PFSK-1 (cell line): Measurements from ENCODE around the gene MFSD2B.

Source experiments
- FOXP2 ChIP-seq: optimal IDR thresholded peaks from 2 replicates; pipeline ENCODE3; 2011; ENCODE audit warnings: borderline replicate concordance, control low read depth, inconsistent platforms; ENCODE audit not compliant: insufficient read depth; ENCODE audit errors: extremely low read length, extremely low read depth
- POLR2AphosphoS5 ChIP-seq: IDR thresholded peaks from 2 replicates; pipeline ENCODE4 v1.6.1; 2012; ENCODE audit warnings: low read depth, mild to moderate bottlenecking, control low read depth, low read length, moderate library complexity
- SIN3A ChIP-seq: IDR thresholded peaks from 2 replicates; pipeline ENCODE4 v1.6.1; 2012; ENCODE audit warnings: mild to moderate bottlenecking, low read length, moderate library complexity, borderline replicate concordance; ENCODE audit not compliant: insufficient read depth
- TAF1 ChIP-seq: IDR thresholded peaks from 2 replicates; pipeline ENCODE4 v1.6.1; 2012; ENCODE audit warnings: low read length, control low read depth, borderline replicate concordance; ENCODE audit not compliant: insufficient read depth
- TF ChIP-seq, protein P1 (sequence below), 2 experiments: IDR thresholded peaks; 2 replicates each; pipeline versions ENCODE4 v1.6.1 to v1.8.0; 2011 to 2012; ENCODE audit warnings: low read depth in 2 of 2, low read length in 2 of 2, control low read depth in 1 of 2, inconsistent platforms in 1 of 2, mild to moderate bottlenecking in 1 of 2, moderate library complexity in 1 of 2; ENCODE audit not compliant: insufficient read depth in 1 of 2

DNA sequence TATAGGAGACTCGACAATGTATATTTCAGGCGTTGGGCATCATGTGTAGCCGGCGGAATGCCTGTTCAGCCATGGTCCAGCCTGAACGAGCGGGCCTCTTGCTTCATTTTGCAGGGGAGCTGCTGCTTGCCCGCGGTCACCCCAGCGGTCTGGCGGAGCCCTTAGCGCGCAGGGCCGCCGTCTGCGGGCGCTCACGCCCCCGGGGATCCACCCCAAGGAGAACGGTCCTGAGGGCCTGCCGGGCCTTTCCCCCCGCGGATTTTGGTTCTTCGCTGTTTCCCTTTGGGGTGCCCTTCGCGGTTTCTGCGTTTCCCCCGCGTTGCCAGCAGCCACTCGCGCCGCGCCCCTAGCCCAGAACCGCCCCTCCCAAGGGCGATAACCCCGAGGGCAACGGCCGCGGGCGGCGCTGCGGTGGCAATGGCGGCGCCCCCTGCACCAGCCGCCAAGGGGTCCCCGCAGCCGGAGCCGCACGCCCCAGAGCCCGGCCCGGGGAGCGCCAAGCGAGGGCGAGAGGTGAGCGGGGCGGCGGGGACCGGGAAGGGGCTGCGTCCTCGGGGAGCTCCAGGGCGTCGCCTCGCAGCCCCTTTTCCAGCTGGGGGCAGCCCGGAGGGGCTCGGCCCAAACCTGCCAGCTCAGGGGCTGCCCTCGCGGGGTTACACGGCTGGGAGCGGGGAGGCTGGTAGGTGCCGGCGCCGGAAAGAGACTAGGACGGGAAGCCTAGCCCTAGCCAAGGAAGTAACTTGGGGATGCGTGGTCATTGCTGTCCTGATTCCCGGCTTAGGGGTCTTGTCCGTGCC, at the start of gene MFSD2B:
- TF ChIP-seq, protein P1, sequence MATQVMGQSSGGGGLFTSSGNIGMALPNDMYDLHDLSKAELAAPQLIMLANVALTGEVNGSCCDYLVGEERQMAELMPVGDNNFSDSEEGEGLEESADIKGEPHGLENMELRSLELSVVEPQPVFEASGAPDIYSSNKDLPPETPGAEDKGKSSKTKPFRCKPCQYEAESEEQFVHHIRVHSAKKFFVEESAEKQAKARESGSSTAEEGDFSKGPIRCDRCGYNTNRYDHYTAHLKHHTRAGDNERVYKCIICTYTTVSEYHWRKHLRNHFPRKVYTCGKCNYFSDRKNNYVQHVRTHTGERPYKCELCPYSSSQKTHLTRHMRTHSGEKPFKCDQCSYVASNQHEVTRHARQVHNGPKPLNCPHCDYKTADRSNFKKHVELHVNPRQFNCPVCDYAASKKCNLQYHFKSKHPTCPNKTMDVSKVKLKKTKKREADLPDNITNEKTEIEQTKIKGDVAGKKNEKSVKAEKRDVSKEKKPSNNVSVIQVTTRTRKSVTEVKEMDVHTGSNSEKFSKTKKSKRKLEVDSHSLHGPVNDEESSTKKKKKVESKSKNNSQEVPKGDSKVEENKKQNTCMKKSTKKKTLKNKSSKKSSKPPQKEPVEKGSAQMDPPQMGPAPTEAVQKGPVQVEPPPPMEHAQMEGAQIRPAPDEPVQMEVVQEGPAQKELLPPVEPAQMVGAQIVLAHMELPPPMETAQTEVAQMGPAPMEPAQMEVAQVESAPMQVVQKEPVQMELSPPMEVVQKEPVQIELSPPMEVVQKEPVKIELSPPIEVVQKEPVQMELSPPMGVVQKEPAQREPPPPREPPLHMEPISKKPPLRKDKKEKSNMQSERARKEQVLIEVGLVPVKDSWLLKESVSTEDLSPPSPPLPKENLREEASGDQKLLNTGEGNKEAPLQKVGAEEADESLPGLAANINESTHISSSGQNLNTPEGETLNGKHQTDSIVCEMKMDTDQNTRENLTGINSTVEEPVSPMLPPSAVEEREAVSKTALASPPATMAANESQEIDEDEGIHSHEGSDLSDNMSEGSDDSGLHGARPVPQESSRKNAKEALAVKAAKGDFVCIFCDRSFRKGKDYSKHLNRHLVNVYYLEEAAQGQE (IDR thresholded peaks at IDR 0.05; ENCODE audit: insufficient read depth in 1 of 2, low read depth in 2 of 2, low read length in 2 of 2), result no peak
- TF ChIP-seq POLR2AphosphoS5 (no peak), TAF1 (no peak), SIN3A (no peak), FOXP2 (no peak)
